ENCODE measurements around the gene ZMYND19. TPM values are rescaled to one million over a fixed set of nuclear protein-coding genes. Genes with fewer than 3 reads are reported as not detected.
"Not testable (repeated sequence)": the region's sequence is repeated elsewhere in the genome, so short reads cannot be mapped to it uniquely, and the experiment has no call there.

Gene ZMYND19
- total RNA-seq, 2 donors from 2014 or later: 47.8 to 51.0 TPM

- no peak overlapping the region for H3K4me3 ChIP-seq (ENCODE audit: low read length)
- peaks cover 11% of the 10 kb centered on the region for H3K27me3 Mint-ChIP-seq (ENCODE audit: insufficient read depth)
- no peaks in the 10 kb centered on the region for H3K4me1 ChIP-seq (ENCODE audit: control insufficient read depth, insufficient read depth, low read length)
- H3K27ac Mint-ChIP-seq: peak overlapping the region; percentile 59
- no peaks in the 10 kb centered on the region for H3K36me3 Mint-ChIP-seq (ENCODE audit: low read depth)
- H3K27ac ChIP-seq (ENCODE audit: low read depth, low read length): no peak overlapping the region
- 28% methylated on average over 3 of the region's 3 CpGs; no CpG with 5 or more reads in 1 of the 2 experiments for WGBS, 2 experiments (ENCODE audit: insufficient coverage in 1 of 2, insufficient read length in 1 of 2)
- no peaks in the 10 kb centered on the region for H3K9me3 Mint-ChIP-seq
- no peaks in the 10 kb centered on the region for H3K9me3 ChIP-seq (ENCODE audit: control insufficient read depth, low read length)
- H3K9ac ChIP-seq (ENCODE audit: extremely low read depth, low read length, poor library complexity, severe bottlenecking): no peak overlapping the region
- no peak overlapping the region for H3K4me3 Mint-ChIP-seq
- peak; percentile 76 for DNase-seq
- peak; percentile 57 for TF ChIP-seq CTCF (conservative IDR thresholded peaks at IDR 0.05)
- peaks cover 20% of the 10 kb centered on the region for H3K4me1 Mint-ChIP-seq
- H3K36me3 ChIP-seq (ENCODE audit: control insufficient read depth, insufficient read depth, low read length): no peaks in the 10 kb centered on the region
- no peaks in the 10 kb centered on the region for H3K27me3 ChIP-seq (ENCODE audit: control insufficient read depth, insufficient read depth, low read length, poor library complexity, severe bottlenecking)
Measured at GRCh38 chr9:137602661-137603060, 12.3 kb upstream of the ZMYND19 start.

- Histone ChIP-seq H3K4me3 (ENCODE audit: low read length) (no peak overlapping the region), H3K27ac (ENCODE audit: low read depth, low read length) (no peak overlapping the region), H3K27me3 (ENCODE audit: control insufficient read depth, insufficient read depth, low read length, poor library complexity, severe bottlenecking) (no peaks in the 10 kb centered on the region), H3K4me1 (ENCODE audit: control insufficient read depth, insufficient read depth, low read length) (no peaks in the 10 kb centered on the region), H3K9ac (ENCODE audit: extremely low read depth, low read length, poor library complexity, severe bottlenecking) (no peak overlapping the region), H3K36me3 (ENCODE audit: control insufficient read depth, insufficient read depth, low read length) (no peaks in the 10 kb centered on the region), H3K9me3 (ENCODE audit: control insufficient read depth, low read length) (no peaks in the 10 kb centered on the region)
- Mint-ChIP-seq H3K4me1 (peaks cover 12% of the 10 kb centered on the region), H3K27ac (no peak overlapping the region), H3K36me3 (ENCODE audit: low read depth) (peaks cover 2% of the 10 kb centered on the region), H3K9me3 (no peaks in the 10 kb centered on the region), H3K4me3 (no peak overlapping the region), H3K27me3 (ENCODE audit: insufficient read depth) (peaks cover 7% of the 10 kb centered on the region)
- no peak for DNase-seq
- no peak for TF ChIP-seq CTCF (conservative IDR thresholded peaks at IDR 0.05)
- WGBS, 2 experiments (ENCODE audit: insufficient coverage in 1 of 2, insufficient read length in 1 of 2): 81 to 86% methylated on average over 6 to 8 of the region's 8 CpGs
Measured at GRCh38 chr9:137598943-137599342, 8.6 kb upstream of the ZMYND19 start.

- not testable (repeated sequence) for DNase-seq; H3K9me3 Mint-ChIP-seq; H3K27ac Mint-ChIP-seq; H3K9ac ChIP-seq (ENCODE audit: extremely low read depth, low read length, poor library complexity, severe bottlenecking); H3K36me3 Mint-ChIP-seq (ENCODE audit: low read depth); H3K27me3 Mint-ChIP-seq (ENCODE audit: insufficient read depth); H3K4me3 ChIP-seq (ENCODE audit: low read length); H3K4me1 Mint-ChIP-seq; H3K9me3 ChIP-seq (ENCODE audit: control insufficient read depth, low read length); H3K36me3 ChIP-seq (ENCODE audit: control insufficient read depth, insufficient read depth, low read length); H3K27ac ChIP-seq (ENCODE audit: low read depth, low read length); H3K27me3 ChIP-seq (ENCODE audit: control insufficient read depth, insufficient read depth, low read length, poor library complexity, severe bottlenecking); H3K4me1 ChIP-seq (ENCODE audit: control insufficient read depth, insufficient read depth, low read length); H3K4me3 Mint-ChIP-seq
- 94% methylated on average over 5 of the region's 7 CpGs; no CpG with 5 or more reads in 1 of the 2 experiments for WGBS, 2 experiments (ENCODE audit: insufficient coverage in 1 of 2, insufficient read length in 1 of 2)
Measured at GRCh38 chr9:137596577-137596976, 6.3 kb upstream of the ZMYND19 start.

GRCh38 chr9:137593176-137593575 lies 2.9 kb upstream of the ZMYND19 start:
- no peaks in the 10 kb centered on the region for H3K27me3 Mint-ChIP-seq (ENCODE audit: insufficient read depth)
- Histone ChIP-seq H3K36me3 (ENCODE audit: control insufficient read depth, insufficient read depth, low read length) (peaks cover 9% of the 10 kb centered on the region), H3K9me3 (ENCODE audit: control insufficient read depth, low read length) (no peaks in the 10 kb centered on the region), H3K9ac (ENCODE audit: extremely low read depth, low read length, poor library complexity, severe bottlenecking) (no peak overlapping the region), H3K4me1 (ENCODE audit: control insufficient read depth, insufficient read depth, low read length) (peaks cover 10% of the 10 kb centered on the region), H3K4me3 (ENCODE audit: low read length) (no peak overlapping the region), H3K27me3 (ENCODE audit: control insufficient read depth, insufficient read depth, low read length, poor library complexity, severe bottlenecking) (no peaks in the 10 kb centered on the region), H3K27ac (ENCODE audit: low read depth, low read length) (no peak overlapping the region)
- H3K36me3 Mint-ChIP-seq (ENCODE audit: low read depth): peaks cover 4% of the 10 kb centered on the region
- no peak for TF ChIP-seq CTCF (conservative IDR thresholded peaks at IDR 0.05)
- peaks cover 7% of the 10 kb centered on the region for H3K4me1 Mint-ChIP-seq
- H3K27ac Mint-ChIP-seq: no peak overlapping the region
- DNase-seq: no peak
- no peaks in the 10 kb centered on the region for H3K9me3 Mint-ChIP-seq
- WGBS, 2 experiments (ENCODE audit: insufficient coverage in 1 of 2, insufficient read length in 1 of 2): 90 to 93% methylated on average over 10 to 12 of the region's 12 CpGs
- no peak overlapping the region for H3K4me3 Mint-ChIP-seq

Measured in endodermal cell (in vitro differentiated cells).